Uterus (tissue), 4 donors: Measurements from ENCODE around the gene LCP2. TPM values are rescaled to one million over a fixed set of nuclear protein-coding genes. Genes with fewer than 3 reads are reported as not detected.
A peak's percentile ranks its signal among the peaks of the same experiment; 100 is the strongest.

ENCODE experiments used
- DNase-seq, 2 donors: peaks; one replicate each; pipeline ENCODE4 v3.0.0-alpha.2; 2019 to 2020
- H3K27ac ChIP-seq, 2 donors: fragments of 200-600 bp; sonication (generic); 1 replicate in 1 of 2; 2 replicates in 1 of 2; pipeline ENCODE4 v1.5.1; 2016 to 2018
- H3K27me3 ChIP-seq, 2 donors: fragments of 200-600 bp; sonication (generic); one replicate each; pipeline ENCODE4 v1.5.1; 2018 to 2019; ENCODE audit warnings: control low read depth in 1 of 2
- H3K36me3 ChIP-seq, 2 donors: fragments of 200-600 bp; sonication (generic); one replicate each; pipeline ENCODE4 v1.5.1; 2019; ENCODE audit warnings: control low read depth in 1 of 2
- H3K4me1 ChIP-seq, 2 donors: fragments of 200-600 bp; sonication (generic); one replicate each; pipeline ENCODE4 v1.5.1; 2018 to 2019; ENCODE audit warnings: control low read depth in 1 of 2
- H3K4me3 ChIP-seq, 2 donors: fragments of 200-600 bp; sonication (generic); 1 replicate in 1 of 2; 2 replicates in 1 of 2; pipeline ENCODE4 v1.5.1; 2018 to 2019; ENCODE audit warnings: mild to moderate bottlenecking in 1 of 2
- H3K9me3 ChIP-seq, 2 donors: fragments of 200-600 bp; sonication (generic); one replicate each; pipeline ENCODE4 v1.5.1; 2019; ENCODE audit warnings: control low read depth in 1 of 2
- POLR2A ChIP-seq, 2 donors: fragments of 450-650 bp; IDR thresholded peaks; one replicate each; pipeline ENCODE4 v1.6.1; 2016; ENCODE audit warnings: antibody characterized with exemption in 2 of 2, mild to moderate bottlenecking in 1 of 2, moderate library complexity in 1 of 2
- intact Hi-C: fragments of 100-400 bp; cut with DNase I; formaldehyde crosslinking; loops from one replicate; pipeline ENCODE4 v1.15.1; 2023; ENCODE audit warnings: low total_unique reads
- total RNA-seq, 4 donors: library from RNA; depleted of rRNA in 3 of 4; stranded (reverse); fragments of >200 nt in 3 of 4; gene quantifications; one replicate each; pipeline versions ENCODE4 v1.1.0 to v1.2.4, GENCODE V29; 2014 to 2023
- TF ChIP-seq, protein P1 (sequence below), 4 experiments: fragments of 200-600 bp in 2 of 4; fragments of 450-650 bp in 2 of 4; sonication (generic) in 2 of 4; IDR thresholded peaks; one replicate each; pipeline ENCODE4 v1.5.1; 2016 to 2019; ENCODE audit warnings: antibody characterized with exemption in 4 of 4, mild to moderate bottlenecking in 2 of 4, moderate library complexity in 1 of 4
- donor health status: DM: yes; HTN: yes; CAD: no.

LCP2 gene
- total RNA-seq, 4 donors from 2014 or later = 1.3 to 19.1 (median 11.2) TPM

DNA sequence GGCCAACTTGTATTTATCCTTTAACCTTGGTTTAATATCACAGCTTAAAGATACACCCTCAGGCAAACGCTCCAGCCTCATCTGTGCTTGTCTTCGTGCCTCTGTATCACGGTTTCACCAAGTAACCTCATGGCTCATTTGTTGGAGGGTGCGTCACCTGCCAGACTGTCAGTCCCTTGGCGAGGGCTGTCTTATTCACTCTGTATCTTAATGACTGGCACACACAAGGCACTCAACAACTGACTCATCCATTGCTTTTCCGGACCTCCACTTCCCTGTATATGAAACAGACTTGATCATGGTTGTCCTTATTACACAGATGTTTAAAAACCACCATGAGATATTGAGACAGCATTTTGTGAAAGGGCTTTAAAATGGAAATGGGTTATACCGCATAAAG, 28.0 kb downstream of the LCP2 start:
- DNase-seq = no peak
- no peaks in the 10 kb centered on the region for H3K36me3 ChIP-seq
- no peaks in the 10 kb centered on the region for H3K4me1 ChIP-seq
- H3K9me3 ChIP-seq = no peaks in the 10 kb centered on the region
- no peak for TF ChIP-seq POLR2A (IDR thresholded peaks at IDR 0.05)
- TF ChIP-seq, protein P1, sequence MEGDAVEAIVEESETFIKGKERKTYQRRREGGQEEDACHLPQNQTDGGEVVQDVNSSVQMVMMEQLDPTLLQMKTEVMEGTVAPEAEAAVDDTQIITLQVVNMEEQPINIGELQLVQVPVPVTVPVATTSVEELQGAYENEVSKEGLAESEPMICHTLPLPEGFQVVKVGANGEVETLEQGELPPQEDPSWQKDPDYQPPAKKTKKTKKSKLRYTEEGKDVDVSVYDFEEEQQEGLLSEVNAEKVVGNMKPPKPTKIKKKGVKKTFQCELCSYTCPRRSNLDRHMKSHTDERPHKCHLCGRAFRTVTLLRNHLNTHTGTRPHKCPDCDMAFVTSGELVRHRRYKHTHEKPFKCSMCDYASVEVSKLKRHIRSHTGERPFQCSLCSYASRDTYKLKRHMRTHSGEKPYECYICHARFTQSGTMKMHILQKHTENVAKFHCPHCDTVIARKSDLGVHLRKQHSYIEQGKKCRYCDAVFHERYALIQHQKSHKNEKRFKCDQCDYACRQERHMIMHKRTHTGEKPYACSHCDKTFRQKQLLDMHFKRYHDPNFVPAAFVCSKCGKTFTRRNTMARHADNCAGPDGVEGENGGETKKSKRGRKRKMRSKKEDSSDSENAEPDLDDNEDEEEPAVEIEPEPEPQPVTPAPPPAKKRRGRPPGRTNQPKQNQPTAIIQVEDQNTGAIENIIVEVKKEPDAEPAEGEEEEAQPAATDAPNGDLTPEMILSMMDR (IDR thresholded peaks at IDR 0.05) = no peak
- H3K4me3 ChIP-seq = no peak overlapping the region
- H3K27me3 ChIP-seq = no peaks in the 10 kb centered on the region
- peak overlapping the region; percentile 67 to 72 for H3K27ac ChIP-seq
- intact Hi-C loops = loop anchor here (10.0 kb wide), 1 partner anchor 155 kb away; no protein-coding TSS in a partner anchor

DNA sequence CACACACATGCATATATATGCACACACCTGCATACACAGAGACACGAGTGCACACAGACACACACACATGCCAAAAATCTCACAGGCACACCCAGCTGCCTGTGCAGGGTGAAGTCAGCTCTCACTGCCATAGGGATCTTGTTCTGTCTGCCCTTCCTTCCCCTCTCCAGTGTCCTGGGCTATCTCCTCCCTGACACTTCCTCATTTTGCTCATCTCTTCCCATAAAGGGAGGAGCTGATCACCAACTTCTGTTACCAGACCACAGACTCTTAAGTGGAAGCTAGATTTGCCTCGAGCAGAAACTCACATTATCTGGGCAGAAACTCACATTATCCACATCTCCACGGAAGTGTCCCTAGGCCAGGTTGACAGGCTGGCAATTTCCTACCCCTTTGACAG, 28.7 kb downstream of the LCP2 start:
- intact Hi-C loops = loop anchor here (10.0 kb wide), 1 partner anchor 156 kb away; no protein-coding TSS in a partner anchor
- H3K4me1 ChIP-seq = no peaks in the 10 kb centered on the region
- H3K4me3 ChIP-seq = no peak overlapping the region
- TF ChIP-seq, protein P1 (IDR thresholded peaks at IDR 0.05) = no peak
- no peak for DNase-seq
- H3K27ac ChIP-seq = peak overlapping the region; percentile 67 to 72
- no peaks in the 10 kb centered on the region for H3K36me3 ChIP-seq
- no peaks in the 10 kb centered on the region for H3K27me3 ChIP-seq
- H3K9me3 ChIP-seq = no peaks in the 10 kb centered on the region

DNA sequence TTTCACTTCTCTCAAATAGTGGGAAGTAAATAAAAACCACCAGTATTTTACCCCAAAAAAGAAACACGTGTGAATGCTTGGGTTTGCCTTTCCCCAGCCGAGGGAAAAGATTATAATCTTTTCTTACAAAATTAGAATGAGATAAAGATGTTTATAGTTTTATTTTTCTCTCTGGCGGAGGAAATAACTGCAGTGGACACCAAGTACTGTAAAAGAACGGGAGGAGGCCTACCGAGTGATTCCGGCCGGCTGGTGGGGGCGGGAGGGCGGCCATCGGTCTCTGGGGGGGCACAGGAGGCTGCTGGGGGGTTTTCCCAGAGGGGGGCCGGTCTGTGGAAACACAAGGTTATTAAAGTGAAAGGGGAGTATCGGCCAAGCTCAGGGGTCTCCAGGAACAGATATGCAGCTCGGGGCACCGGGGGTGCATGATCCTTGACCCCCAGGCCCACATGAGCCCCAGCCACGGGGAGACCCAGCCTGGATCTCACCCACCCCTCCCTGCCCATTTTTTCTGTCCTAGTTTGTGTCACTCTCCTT, 29.4 kb downstream of the LCP2 start:
- H3K4me3 ChIP-seq = peak overlapping the region in 1 of 2 donors; percentile 8
- no peaks in the 10 kb centered on the region for H3K4me1 ChIP-seq
- intact Hi-C loops = loop anchor here (10.0 kb wide), 1 partner anchor 157 kb away; no protein-coding TSS in a partner anchor
- TF ChIP-seq, protein P1 (IDR thresholded peaks at IDR 0.05) = no peak
- no peak for TF ChIP-seq POLR2A (IDR thresholded peaks at IDR 0.05)
- peak overlapping the region; percentile 67 to 72 for H3K27ac ChIP-seq
- H3K27me3 ChIP-seq = no peaks in the 10 kb centered on the region
- H3K9me3 ChIP-seq = no peaks in the 10 kb centered on the region
- no peak for DNase-seq
- no peaks in the 10 kb centered on the region for H3K36me3 ChIP-seq

DNA sequence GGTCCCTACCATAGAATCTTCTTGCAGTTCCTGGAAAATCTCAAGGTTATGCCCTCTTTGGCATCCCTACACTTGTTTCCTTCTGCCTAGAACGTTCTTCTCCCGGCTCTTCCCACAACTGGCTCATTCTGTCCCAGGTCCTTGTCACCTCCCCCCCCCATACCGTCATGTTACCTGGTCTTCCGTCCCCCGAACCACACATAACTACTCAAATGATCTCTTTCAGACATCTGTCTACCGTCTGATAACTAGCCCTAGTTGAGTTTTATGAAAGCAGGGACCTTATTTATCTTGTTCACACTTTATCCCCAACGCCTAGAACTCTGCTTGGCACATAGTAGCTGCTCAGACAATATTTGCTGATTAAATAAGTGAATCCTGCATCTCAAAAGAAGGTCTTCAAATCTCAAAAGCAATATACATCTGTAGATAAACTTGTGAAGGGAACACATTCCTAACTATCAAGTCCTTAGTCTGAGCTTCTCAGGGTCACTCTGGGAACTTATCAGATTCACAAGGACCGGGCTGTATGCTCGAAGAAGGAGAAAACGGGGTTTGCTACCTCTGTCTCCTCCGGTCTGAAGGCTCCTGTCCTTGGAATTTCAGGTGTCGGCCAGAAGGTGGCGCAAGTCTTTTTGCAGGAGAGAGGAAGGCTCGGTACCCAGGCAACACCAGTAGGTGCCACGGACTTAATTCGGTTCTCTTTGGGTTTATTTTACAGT, 30.0 kb downstream of the LCP2 start:
- H3K36me3 ChIP-seq = no peaks in the 10 kb centered on the region
- H3K27me3 ChIP-seq = no peaks in the 10 kb centered on the region
- intact Hi-C loops = loop anchor here (10.0 kb wide), 1 partner anchor 157 kb away; no protein-coding TSS in a partner anchor
- peak overlapping the region; percentile 67 to 72 for H3K27ac ChIP-seq
- peak; percentile 82 to 85 for DNase-seq
- no peak overlapping the region for H3K4me3 ChIP-seq
- TF ChIP-seq, protein P1 (IDR thresholded peaks at IDR 0.05) = peak; percentile 73 to 83 (median 81)
- no peak for TF ChIP-seq POLR2A (IDR thresholded peaks at IDR 0.05)
- H3K9me3 ChIP-seq = no peaks in the 10 kb centered on the region
- H3K4me1 ChIP-seq = no peaks in the 10 kb centered on the region
